H1 (cell line): ENCODE results near the gene ESRRB. TPM values are rescaled to one million over a fixed set of nuclear protein-coding genes. Genes with fewer than 3 reads are reported as not detected.

Source experiments
- CBX8 ChIP-seq: fragments of 300-800, 300-1000 bp; sonication (generic); IDR thresholded peaks from 2 replicates; pipeline ENCODE4 v1.7.1; 2016; ENCODE audit warnings: low read depth, low read length, borderline replicate concordance
- EGR1 ChIP-seq: IDR thresholded peaks from 2 replicates; pipeline ENCODE4 v1.6.1; 2011; ENCODE audit warnings: low read depth, low read length, borderline replicate concordance
- FOSL1 ChIP-seq: IDR thresholded peaks from 2 replicates; pipeline ENCODE4 v1.6.1; 2011; ENCODE audit warnings: mild to moderate bottlenecking, low read depth, low read length, moderate library complexity; ENCODE audit not compliant: insufficient read depth
- GTF2F1 ChIP-seq: IDR thresholded peaks from 2 replicates; pipeline ENCODE4 v1.6.1; 2012; ENCODE audit warnings: low read depth, low read length, improper control_type of control experiment, borderline replicate concordance
- KDM5A ChIP-seq: fragments of 200-600 bp; IDR thresholded peaks from 2 replicates; pipeline ENCODE4 v1.7.1; 2012; ENCODE audit warnings: mild to moderate bottlenecking, low read length, inconsistent platforms, mixed read lengths
- MAFK ChIP-seq: IDR thresholded peaks from 2 replicates; pipeline ENCODE4 v1.6.1; 2012; ENCODE audit warnings: low read depth, mild to moderate bottlenecking, improper control_type of control experiment, low read length
- SIX5 ChIP-seq: IDR thresholded peaks from 2 replicates; pipeline ENCODE4 v1.6.1; 2011; ENCODE audit warnings: mild to moderate bottlenecking, low read depth, low read length
- SP1 ChIP-seq: IDR thresholded peaks from 2 replicates; pipeline ENCODE4 v1.6.1; 2011; ENCODE audit warnings: low read depth, low read length
- SUZ12 ChIP-seq: fragments of 200-600 bp; sonication (generic); IDR thresholded peaks from 2 replicates; pipeline ENCODE4 v1.6.1; 2012; ENCODE audit warnings: mild to moderate bottlenecking, inconsistent platforms, low read length, moderate library complexity, mixed read lengths
- TAF1 ChIP-seq: IDR thresholded peaks from 2 replicates; pipeline ENCODE4 v1.6.1; 2011; ENCODE audit warnings: mild to moderate bottlenecking, low read depth, low read length
- polyA plus RNA-seq, 7 experiments: library from polyadenylated mRNA; depleted of rRNA in 3 of 7; stranded (reverse) in 5 of 7; unstranded in 2 of 7; fragments of >200 nt in 5 of 7; fragments of 200-250 nt in 2 of 7; gene quantifications; 1 replicate in 5 of 7; 2 replicates in 1 of 7; 4 replicates in 1 of 7; pipeline versions ENCODE4 v1.2.1 to v1.2.3, GENCODE V29; 2011 to 2013; ENCODE audit warnings: missing spikeins in 2 of 7, mixed read lengths in 2 of 7
- total RNA-seq: library from RNA; stranded (reverse); fragmentation: NEBNext Ultra II Directional; extraction: Animal tissue kit (Norgen Biotek cat#: 25700); gene quantifications from 2 replicates; pipeline ENCODE4 v1.2.1, GENCODE V29; 2021

The ESRRB gene
- total and polyA plus RNA-seq, 2 of the 8 experiments (the other 6 are each of a cell fraction or from before 2014, with no cell fraction given), result 0.29 to 0.45 TPM

GRCh38 chr14:76328457-76329137 lies 47.3 kb upstream of the ESRRB start (continued):
- TF ChIP-seq SP1, result no peak
- no peak for TF ChIP-seq CBX8
- no peak for TF ChIP-seq SIX5
- no peak for TF ChIP-seq KDM5A
- no peak for TF ChIP-seq EGR1
- no peak for TF ChIP-seq FOSL1
- TF ChIP-seq MAFK, result no peak
- TF ChIP-seq SUZ12, result no peak
- TF ChIP-seq TAF1, result no peak
- no peak for TF ChIP-seq GTF2F1
- TF ChIP-seq, all 59 proteins: peak for 0
